ACC112 (cell line): ENCODE data around the gene CARHSP1.

ENCODE experiments used
- H2AFZ ChIP-seq: fragments of 200-600 bp; sonication (generic); one replicate; pipeline ENCODE4 v1.6.0; 2017; ENCODE audit warnings: antibody characterized with exemption, low read length; ENCODE audit not compliant: unreplicated experiment
- H3K27ac ChIP-seq: fragments of 200-600 bp; sonication (generic); 2 replicates; pipeline ENCODE4 v1.5.1; 2014; ENCODE audit warnings: low read depth, mild to moderate bottlenecking, antibody characterized with exemption, low read length, moderate library complexity
- H3K27me3 ChIP-seq: fragments of 200-600 bp; sonication (generic); 2 replicates; pipeline ENCODE4 v1.6.1; 2014; ENCODE audit warnings: mild to moderate bottlenecking, antibody characterized with exemption, low read length, moderate library complexity, mixed read lengths; ENCODE audit not compliant: insufficient read depth
- H3K36me3 ChIP-seq: fragments of 200-600 bp; sonication (generic); 2 replicates; pipeline ENCODE4 v1.6.1; 2016; ENCODE audit warnings: mild to moderate bottlenecking, antibody characterized with exemption, low read length, moderate library complexity, mixed read lengths; ENCODE audit not compliant: insufficient read depth
- H3K4me1 ChIP-seq: fragments of 200-600 bp; sonication (generic); one replicate; pipeline ENCODE4 v1.6.1; 2016; ENCODE audit warnings: low read length, mixed read lengths; ENCODE audit not compliant: insufficient read depth, unreplicated experiment, control insufficient read depth
- H3K4me3 ChIP-seq: fragments of 200-600 bp; sonication (generic); 2 replicates; pipeline ENCODE4 v1.5.1; 2014; ENCODE audit warnings: mild to moderate bottlenecking, low read depth, low read length
- H3K79me2 ChIP-seq: fragments of 200-600 bp; sonication (generic); one replicate; pipeline ENCODE4 v1.6.0; 2016; ENCODE audit warnings: low read length; ENCODE audit not compliant: control insufficient read depth, unreplicated experiment, insufficient read depth

The CARHSP1 gene

DNA sequence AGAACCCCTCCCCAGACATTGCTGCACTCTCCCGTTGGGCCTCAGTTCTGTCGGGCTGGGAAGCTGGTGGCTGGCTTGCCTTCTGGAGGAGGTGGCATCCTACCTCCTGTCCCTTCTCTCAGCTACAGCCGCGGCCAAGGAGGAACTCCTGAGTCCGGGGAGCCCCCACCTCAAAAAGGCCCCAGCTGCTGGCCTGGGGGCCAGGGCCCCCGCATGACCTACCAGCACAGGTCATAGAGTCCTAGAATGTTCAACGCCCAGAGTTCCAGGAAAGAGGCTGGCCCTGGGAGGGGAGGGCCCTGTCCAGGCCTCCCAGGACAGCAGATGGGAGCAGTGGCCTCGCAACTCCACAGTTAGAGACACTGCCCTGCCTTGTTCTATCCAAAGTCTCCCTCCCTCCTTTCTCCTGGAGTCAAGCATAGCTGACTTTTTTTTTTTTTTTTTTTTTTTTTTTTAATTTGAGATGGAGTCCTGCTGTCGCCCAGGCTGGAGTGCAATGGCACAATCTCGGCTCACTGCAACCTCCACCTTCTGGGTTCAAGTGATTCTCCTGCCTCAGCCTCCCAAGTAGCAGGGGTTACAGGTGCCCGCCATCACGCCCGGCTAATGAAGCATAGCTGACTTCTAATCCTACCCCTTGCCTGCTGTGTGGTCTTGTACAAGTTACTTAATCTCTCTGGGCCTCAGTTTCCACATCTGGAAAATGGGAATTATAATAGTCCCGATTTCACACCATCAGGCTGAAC is 7.1 kb downstream of the CARHSP1 start:
- no peak overlapping the region for H3K4me3 ChIP-seq
- H3K27ac ChIP-seq = no peak overlapping the region
- no peak overlapping the region for H2AFZ ChIP-seq
- no peaks in the 10 kb centered on the region for H3K36me3 ChIP-seq
- no peaks in the 10 kb centered on the region for H3K27me3 ChIP-seq
- peaks cover 73% of the 10 kb centered on the region for H3K79me2 ChIP-seq
- peaks cover 33% of the 10 kb centered on the region for H3K4me1 ChIP-seq

DNA sequence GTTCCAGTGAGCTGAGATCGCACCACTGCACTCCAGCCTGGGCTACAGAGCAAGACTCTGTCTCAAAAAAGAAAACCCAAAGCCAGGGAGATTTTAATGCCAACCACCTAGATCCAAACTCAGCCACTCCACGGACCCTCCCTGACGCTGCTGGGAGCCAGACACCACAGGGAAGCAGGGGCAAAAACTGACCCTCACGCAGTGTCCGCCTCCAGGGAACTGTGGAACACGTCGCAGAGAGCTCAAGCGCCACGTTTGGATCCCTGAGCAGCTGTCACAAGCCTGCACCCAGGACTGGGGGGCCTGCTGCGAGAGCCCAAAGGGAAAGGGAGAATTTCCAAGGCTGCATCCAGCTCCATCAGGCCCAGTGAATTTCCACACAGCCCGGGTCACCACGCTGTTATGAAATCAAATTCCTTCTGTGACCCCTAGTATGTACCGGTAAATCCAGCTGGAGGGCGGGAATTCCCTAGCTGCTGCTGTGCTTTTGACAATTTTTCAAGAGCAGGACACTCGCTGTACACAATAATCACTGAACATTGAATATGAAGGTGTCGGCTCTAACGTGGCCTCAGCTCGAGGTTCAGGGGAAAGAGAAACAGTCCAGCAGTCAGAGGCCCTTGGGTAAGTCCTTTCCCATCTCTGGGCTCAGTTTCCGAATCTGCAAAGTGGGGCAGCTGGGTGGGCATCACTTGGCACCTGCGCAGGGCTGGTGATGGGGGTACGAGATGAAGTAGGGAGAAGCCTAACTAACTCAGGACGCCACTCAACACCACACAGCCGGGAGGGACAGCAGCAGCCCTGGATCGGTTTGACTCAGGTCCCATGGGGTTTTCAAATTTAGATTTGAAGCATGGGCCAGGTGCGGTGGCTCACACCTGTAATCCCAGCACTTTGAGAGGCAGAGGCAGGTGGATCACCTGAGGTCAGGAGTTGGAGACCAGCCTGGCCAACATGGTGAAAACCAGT is 8.6 kb downstream of the CARHSP1 start:
- peaks cover 39% of the 10 kb centered on the region for H3K4me1 ChIP-seq
- no peak overlapping the region for H3K27ac ChIP-seq
- H3K36me3 ChIP-seq = peaks cover 5% of the 10 kb centered on the region; the same call in 1 of the 2 replicates

DNA sequence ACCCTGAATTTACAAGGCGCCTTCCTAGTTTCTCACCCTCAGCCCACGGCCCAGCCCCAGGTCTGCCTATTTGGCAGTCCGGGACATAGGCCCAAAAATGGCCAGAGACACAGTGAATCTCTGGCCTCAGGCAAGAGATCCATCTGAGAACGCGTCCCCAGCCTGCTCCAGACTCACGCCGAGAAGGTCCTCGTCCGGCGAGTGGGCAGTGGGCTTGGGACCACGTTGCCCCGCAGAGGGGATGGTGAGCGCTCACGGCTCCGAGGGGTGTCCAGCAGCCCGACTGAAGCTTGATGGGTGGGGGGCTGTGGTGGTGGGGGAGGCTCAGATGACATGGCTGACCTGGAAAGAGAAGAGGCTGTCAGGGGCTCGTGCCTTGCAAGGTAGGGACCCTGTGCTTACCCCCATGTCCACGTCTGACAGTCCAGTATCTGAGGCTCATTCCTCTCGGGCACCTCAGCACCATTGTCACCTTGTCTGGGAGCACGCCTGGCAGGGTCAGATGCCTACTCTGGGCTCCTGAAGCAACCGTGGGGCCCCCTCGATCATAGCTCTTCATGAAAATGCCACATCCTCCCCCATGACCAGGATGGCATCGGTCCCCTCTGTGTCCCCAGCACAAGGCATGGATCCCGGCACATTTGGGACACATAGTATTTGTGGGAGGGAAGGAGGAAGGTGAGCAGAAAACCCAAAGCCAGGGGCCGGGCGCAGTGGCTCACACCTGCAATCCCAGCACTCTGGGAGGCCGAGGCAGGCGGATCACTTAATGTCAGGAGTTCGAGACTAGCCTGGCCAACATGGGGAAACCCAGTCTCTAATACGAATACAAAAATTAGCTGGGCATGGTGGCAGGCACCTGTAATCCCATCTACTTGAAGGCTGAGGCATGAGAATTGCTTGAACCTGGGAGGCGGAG is 9.6 kb downstream of the CARHSP1 start:
- Histone ChIP-seq H3K27me3 (no peaks in the 10 kb centered on the region), H3K4me1 (peaks cover 33% of the 10 kb centered on the region), H3K27ac (no peak overlapping the region), H3K4me3 (no peak overlapping the region), H2AFZ (no peak overlapping the region), H3K36me3 (peaks cover 9% of the 10 kb centered on the region), H3K79me2 (peaks cover 48% of the 10 kb centered on the region)

More for the DNA sequence above, 8.6 kb downstream of the CARHSP1 start:
- Histone ChIP-seq H3K27me3 (no peaks in the 10 kb centered on the region), H3K79me2 (peaks cover 58% of the 10 kb centered on the region), H3K4me3 (no peak overlapping the region), H2AFZ (no peak overlapping the region)

- Histone ChIP-seq H3K27ac (no peak overlapping the region), H3K36me3 (peaks cover 9% of the 10 kb centered on the region), H3K27me3 (no peaks in the 10 kb centered on the region), H3K79me2 (peaks cover 17% of the 10 kb centered on the region), H2AFZ (no peak overlapping the region), H3K4me3 (no peak overlapping the region), H3K4me1 (peaks cover 28% of the 10 kb centered on the region)
Measured at GRCh38 chr16:8855972-8856371, 12.8 kb downstream of the CARHSP1 start.

- H3K27me3 ChIP-seq = no peaks in the 10 kb centered on the region
- H3K36me3 ChIP-seq = peaks cover 9% of the 10 kb centered on the region
- no peak overlapping the region for H3K27ac ChIP-seq
- no peak overlapping the region for H3K4me3 ChIP-seq
- H2AFZ ChIP-seq = no peak overlapping the region
- H3K4me1 ChIP-seq = peaks cover 30% of the 10 kb centered on the region
- H3K79me2 ChIP-seq = peaks cover 17% of the 10 kb centered on the region
Measured at GRCh38 chr16:8855051-8855786, 13.6 kb downstream of the CARHSP1 start.

DNA sequence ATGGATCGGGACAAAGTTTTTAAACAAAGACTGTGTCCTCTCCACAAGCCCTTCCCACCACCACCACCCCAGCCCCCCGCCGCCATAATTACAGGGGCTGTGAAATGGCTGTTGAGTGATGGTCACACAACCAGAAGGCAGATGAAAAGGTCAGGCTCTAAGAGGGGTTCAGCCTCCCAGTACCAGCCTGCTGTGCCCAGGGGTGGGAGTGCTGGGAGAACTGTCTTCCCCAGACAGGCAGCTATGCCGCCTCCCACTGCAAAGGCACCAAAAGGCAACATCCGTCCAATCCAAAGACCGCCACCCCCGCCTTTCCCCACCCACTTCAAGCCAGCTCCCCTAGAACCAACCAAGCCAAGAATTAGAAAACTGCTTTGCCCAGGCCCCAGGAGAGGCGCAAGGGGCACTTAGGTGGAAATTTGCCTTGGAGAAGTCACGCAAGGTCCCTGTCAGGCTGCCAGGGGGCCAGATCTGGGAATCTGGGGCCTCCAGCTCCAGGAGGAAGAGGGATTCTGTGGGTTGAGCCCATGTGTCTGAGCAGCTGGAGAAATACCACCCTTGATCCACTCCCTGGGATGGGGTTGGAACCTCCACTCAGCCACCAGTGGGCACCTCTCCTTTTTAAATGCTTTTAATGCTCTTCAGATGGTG is 14.4 kb downstream of the CARHSP1 start:
- peaks cover 11% of the 10 kb centered on the region for H3K79me2 ChIP-seq
- no peaks in the 10 kb centered on the region for H3K27me3 ChIP-seq
- no peak overlapping the region for H3K27ac ChIP-seq
- H3K36me3 ChIP-seq = peaks cover 15% of the 10 kb centered on the region
- H2AFZ ChIP-seq = no peak overlapping the region
- peaks cover 31% of the 10 kb centered on the region for H3K4me1 ChIP-seq
- H3K4me3 ChIP-seq = no peak overlapping the region

DNA sequence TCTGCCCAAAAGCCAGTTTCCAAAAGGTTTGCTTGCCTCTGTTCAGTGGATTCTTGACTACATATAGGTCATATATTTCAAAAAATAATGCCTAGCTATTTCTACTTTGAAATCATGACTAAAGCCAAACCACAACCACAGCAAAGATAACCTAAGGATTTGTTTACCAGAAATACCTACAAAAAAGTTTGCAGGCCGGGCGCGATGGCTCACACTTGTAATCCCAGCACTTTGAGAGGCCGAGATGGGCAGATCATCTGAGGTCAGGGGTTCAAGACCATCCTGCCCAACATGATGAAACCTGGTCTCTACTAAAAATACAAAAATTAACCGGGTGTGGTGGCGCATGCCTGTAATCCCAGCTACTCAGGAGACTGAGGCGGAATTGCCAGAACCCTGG is 15.2 kb downstream of the CARHSP1 start:
- Histone ChIP-seq H3K36me3 (peaks cover 15% of the 10 kb centered on the region), H3K27ac (no peak overlapping the region), H2AFZ (no peak overlapping the region), H3K79me2 (peaks cover 3% of the 10 kb centered on the region), H3K4me3 (no peak overlapping the region), H3K4me1 (peaks cover 39% of the 10 kb centered on the region), H3K27me3 (no peaks in the 10 kb centered on the region)

DNA sequence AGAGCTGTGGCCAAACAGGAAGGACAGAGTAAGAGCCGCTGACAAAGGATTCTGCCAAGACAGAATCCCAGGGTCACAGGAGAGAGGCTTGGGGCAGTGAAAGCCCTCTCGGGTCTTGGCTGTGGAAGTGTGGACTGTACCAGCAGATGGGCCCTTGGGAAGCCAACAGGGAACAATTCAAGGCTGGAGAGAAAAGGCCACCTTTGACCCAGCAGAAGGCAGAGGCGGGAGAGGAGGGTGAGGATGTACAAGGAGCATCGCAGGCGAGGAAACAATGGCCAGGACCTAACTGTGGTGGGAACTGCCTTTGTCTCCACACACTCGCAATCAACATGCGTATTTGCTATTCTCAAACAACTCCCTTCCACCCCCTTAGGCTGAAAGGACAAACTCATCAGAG is 15.7 kb downstream of the CARHSP1 start:
- H3K4me3 ChIP-seq = no peak overlapping the region
- H3K36me3 ChIP-seq = peaks cover 17% of the 10 kb centered on the region
- H3K27me3 ChIP-seq = no peaks in the 10 kb centered on the region
- peaks cover 44% of the 10 kb centered on the region for H3K4me1 ChIP-seq
- peak overlapping the region; percentile 3; the same call in 1 of the 2 replicates for H3K27ac ChIP-seq
- H3K79me2 ChIP-seq = no peaks in the 10 kb centered on the region
- no peak overlapping the region for H2AFZ ChIP-seq

DNA sequence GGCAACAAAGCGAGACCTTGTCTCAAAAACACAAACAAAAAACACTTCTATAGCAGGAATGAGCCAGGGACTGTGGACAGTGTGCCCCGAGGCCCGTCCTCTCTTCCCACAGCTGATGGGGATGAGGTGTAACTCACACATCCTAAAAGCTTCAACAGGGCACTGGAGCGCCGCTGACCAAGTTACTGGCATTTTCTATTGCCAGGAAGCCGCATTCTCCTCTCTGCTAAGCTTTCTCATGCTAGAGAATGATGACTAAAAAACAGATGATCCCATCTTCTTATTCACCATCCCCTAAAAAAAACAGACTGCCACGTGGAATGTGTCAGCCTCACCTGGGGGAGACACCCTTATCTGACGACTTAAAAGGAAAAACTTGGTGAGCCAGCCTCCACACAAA is 16.3 kb downstream of the CARHSP1 start:
- no peaks in the 10 kb centered on the region for H3K27me3 ChIP-seq
- no peak overlapping the region for H2AFZ ChIP-seq
- no peaks in the 10 kb centered on the region for H3K79me2 ChIP-seq
- no peak overlapping the region for H3K4me3 ChIP-seq
- H3K4me1 ChIP-seq = peaks cover 46% of the 10 kb centered on the region
- H3K36me3 ChIP-seq = peaks cover 19% of the 10 kb centered on the region
- H3K27ac ChIP-seq = peak overlapping the region; percentile 3
